Testis (tissue), 2 donors: ENCODE data around the gene MYBPHL.

Experiments
- POLR2A ChIP-seq: fragments of 450-650 bp; IDR thresholded peaks from one replicate; pipeline ENCODE4 v1.6.1; 2017; ENCODE audit warnings: antibody characterized with exemption, mild to moderate bottlenecking, moderate library complexity
- TF ChIP-seq, protein P1 (sequence below), 3 experiments: fragments of 450-650 bp in 2 of 3; fragments of 200-600 bp in 1 of 3; sonication (generic) in 1 of 3; IDR thresholded peaks; one replicate each; pipeline ENCODE4 v1.5.1; 2016 to 2019; ENCODE audit warnings: antibody characterized with exemption in 3 of 3, mild to moderate bottlenecking in 2 of 3, moderate library complexity in 1 of 3

DNA sequence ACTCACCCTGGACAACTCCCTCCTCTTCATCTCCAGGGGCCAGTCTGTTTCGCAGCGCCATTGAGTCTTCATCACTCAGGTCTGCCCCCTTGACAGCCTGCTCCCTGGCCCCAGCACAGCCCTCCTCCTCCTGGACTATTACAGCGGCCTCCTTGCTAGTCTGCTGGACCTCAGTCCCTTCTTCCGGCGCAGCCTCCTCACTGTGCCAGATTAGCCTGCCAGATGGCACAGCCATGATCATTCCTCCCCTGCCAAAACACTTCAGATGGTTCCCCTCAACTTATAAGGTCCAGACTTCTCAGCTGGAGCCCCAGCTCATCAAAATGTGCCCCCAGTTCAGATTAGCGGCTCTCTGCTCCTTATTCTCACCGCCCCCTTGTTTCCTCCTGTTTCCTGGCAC, 64.4 kb downstream of the MYBPHL start:
- TF ChIP-seq, protein P1, sequence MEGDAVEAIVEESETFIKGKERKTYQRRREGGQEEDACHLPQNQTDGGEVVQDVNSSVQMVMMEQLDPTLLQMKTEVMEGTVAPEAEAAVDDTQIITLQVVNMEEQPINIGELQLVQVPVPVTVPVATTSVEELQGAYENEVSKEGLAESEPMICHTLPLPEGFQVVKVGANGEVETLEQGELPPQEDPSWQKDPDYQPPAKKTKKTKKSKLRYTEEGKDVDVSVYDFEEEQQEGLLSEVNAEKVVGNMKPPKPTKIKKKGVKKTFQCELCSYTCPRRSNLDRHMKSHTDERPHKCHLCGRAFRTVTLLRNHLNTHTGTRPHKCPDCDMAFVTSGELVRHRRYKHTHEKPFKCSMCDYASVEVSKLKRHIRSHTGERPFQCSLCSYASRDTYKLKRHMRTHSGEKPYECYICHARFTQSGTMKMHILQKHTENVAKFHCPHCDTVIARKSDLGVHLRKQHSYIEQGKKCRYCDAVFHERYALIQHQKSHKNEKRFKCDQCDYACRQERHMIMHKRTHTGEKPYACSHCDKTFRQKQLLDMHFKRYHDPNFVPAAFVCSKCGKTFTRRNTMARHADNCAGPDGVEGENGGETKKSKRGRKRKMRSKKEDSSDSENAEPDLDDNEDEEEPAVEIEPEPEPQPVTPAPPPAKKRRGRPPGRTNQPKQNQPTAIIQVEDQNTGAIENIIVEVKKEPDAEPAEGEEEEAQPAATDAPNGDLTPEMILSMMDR (IDR thresholded peaks at IDR 0.05): no peak
- no peak for TF ChIP-seq POLR2A
